ENCODE results near the gene ANKRD18A.

DNA sequence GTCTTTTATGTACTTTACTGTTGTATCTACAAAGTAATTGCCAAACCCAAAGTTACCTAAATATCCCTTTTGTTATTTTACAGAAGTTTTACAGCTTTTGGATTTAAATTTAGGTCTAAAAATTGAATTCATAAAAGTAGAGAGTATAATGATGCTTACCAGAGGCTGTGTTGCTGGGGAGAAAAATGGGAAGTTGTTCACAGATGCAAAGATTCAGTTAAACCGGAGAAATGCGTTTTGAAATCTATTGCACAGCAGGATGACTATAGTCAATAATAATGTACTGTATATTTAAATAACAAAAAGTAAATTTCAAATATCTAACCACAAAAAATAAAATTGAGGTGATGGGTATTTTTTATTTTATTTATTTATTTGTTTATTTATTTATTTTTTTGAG, 2.6 kb upstream of the ANKRD18A start:
- TF ChIP-seq POLR2A (IDR thresholded peaks at IDR 0.05; ENCODE audit: low read depth, low read length): no peak
- TF ChIP-seq POLR2AphosphoS5 (IDR thresholded peaks at IDR 0.05; ENCODE audit: low read depth, low read length): no peak
- TF ChIP-seq TAF1 (IDR thresholded peaks at IDR 0.05; ENCODE audit: low read depth, low read length): no peak
- no peak for TF ChIP-seq POU2F2 (IDR thresholded peaks at IDR 0.05; ENCODE audit: low read depth, low read length)
- no peak for TF ChIP-seq SPI1 (IDR thresholded peaks at IDR 0.05; ENCODE audit: low read depth, low read length)

Data from GM12891 (cell line).